ENCODE results near the gene SECTM1.

Gene SECTM1

GRCh38 chr17:82299452-82299851, 34.1 kb downstream of the SECTM1 start:
- DNase-seq (ENCODE audit: low spot score): no peak

DNA sequence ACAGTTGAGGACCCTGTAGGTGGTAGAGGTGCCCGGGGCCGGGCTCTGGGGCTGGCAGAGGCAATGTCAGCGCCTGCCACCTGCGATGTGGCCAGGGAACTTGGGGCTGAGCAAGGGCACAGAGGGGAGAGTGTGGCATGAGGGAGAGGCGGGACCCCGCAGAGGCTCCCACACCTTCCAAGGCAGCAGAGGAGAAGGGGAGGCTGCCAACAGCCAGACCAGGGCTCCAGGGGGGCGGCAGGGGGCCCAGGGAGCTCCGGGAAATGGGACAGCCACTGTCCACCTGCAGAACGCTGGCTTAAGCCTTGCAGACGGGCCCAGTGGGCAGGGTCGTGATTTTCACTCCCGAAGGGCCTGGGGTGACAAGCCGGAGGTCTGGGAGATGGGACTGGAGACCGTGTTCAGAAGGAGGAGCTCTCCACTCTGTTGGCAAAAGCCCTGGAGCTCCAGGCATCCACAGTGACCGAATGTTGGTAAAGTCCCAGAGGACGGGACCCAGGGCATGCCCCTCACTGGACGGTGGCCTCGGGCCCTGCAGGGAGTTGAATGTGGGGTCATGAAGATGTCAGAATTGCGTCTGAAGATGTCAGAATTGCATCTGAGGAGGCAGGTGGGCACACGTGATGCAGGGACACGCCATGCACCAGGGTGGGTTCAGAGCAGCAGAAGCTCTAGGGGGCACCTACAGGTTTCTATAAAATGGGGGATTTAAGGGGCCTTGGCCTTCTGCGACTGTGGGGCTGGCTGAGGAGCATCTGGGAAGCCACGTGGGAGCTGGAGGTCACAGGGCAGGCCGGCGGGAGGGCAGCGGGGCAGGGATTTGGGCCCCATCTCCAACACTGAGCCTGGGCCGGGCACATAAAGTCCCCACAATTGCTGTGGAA, 34.8 kb downstream of the SECTM1 start:
- DNase-seq (ENCODE audit: low spot score): no peak

- peak; percentile 92 for DNase-seq (ENCODE audit: low spot score)
These were observed 35.6 kb downstream of the SECTM1 start for GRCh38 chr17:82297714-82298537.

DNA sequence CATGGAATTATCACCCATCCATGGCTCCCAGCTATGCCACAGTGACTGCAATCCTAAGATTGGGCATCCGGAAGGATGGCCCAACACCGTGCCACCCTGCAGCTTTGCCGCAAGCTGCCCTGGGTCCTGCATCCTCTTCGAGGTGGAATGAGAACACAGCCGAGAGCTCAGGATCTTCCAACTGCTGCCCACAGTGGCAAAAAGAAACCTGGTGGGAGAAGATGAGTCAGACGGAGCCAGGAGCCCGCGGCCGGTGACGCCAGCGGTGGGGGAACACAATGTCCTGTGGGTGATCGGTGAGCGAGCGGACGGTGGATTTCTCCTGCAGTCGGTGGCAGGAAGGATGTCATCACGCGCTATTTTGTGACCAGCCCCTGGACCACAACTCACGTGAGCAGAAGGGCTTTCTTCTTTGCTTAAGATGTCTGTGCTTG, 36.3 kb downstream of the SECTM1 start:
- peak; percentile 72 for DNase-seq (ENCODE audit: low spot score)

- no peak for DNase-seq (ENCODE audit: low spot score)
These were observed 36.9 kb downstream of the SECTM1 start for GRCh38 chr17:82296511-82297279.

- no peak for DNase-seq (ENCODE audit: low spot score)
These were observed 38.1 kb downstream of the SECTM1 start for GRCh38 chr17:82295472-82295814.

- DNase-seq (ENCODE audit: low spot score): no peak
These were observed 39.3 kb downstream of the SECTM1 start for GRCh38 chr17:82294064-82294773.

- peak; percentile 95 for DNase-seq (ENCODE audit: low spot score)
These were observed 41.1 kb downstream of the SECTM1 start for GRCh38 chr17:82292251-82293154.

- no peak for DNase-seq (ENCODE audit: low spot score)
These were observed 41.9 kb downstream of the SECTM1 start for GRCh38 chr17:82291582-82292250.

- DNase-seq (ENCODE audit: low spot score): no peak
These were observed 45.4 kb downstream of the SECTM1 start for GRCh38 chr17:82287868-82288801.

GRCh38 chr17:82287013-82287867, 46.3 kb downstream of the SECTM1 start:
- no peak for DNase-seq (ENCODE audit: low spot score)

- no peak for DNase-seq (ENCODE audit: low spot score)
These were observed 48.4 kb downstream of the SECTM1 start for GRCh38 chr17:82285141-82285540.

DNA sequence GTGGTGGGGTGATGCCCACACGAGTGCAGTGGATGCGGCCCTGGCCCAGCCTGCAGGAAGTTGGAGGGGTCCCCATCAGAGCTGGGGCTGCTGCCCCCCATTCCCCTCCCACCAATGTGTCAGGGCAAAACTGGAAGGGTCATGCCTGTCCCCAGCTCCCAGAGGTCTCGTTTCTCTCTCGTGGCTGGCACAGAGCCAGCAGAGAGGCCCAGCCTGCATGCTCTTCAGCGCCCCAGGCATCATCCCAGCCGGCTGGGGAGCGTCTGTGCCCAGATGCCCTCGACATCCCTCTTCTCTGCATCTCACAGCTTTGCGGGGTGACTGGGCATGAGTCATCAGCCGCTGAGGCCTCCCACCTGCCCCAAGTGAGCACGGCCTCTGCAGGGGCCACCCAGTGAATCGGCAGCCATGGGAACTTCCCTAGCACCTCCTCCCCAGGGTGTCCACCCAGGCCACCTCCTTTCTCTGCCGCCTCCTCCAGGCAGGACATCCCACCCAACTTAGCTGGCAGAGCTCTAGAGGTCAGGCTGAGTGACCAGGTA, 50.3 kb downstream of the SECTM1 start:
- DNase-seq (ENCODE audit: low spot score): peak; percentile 44

DNA sequence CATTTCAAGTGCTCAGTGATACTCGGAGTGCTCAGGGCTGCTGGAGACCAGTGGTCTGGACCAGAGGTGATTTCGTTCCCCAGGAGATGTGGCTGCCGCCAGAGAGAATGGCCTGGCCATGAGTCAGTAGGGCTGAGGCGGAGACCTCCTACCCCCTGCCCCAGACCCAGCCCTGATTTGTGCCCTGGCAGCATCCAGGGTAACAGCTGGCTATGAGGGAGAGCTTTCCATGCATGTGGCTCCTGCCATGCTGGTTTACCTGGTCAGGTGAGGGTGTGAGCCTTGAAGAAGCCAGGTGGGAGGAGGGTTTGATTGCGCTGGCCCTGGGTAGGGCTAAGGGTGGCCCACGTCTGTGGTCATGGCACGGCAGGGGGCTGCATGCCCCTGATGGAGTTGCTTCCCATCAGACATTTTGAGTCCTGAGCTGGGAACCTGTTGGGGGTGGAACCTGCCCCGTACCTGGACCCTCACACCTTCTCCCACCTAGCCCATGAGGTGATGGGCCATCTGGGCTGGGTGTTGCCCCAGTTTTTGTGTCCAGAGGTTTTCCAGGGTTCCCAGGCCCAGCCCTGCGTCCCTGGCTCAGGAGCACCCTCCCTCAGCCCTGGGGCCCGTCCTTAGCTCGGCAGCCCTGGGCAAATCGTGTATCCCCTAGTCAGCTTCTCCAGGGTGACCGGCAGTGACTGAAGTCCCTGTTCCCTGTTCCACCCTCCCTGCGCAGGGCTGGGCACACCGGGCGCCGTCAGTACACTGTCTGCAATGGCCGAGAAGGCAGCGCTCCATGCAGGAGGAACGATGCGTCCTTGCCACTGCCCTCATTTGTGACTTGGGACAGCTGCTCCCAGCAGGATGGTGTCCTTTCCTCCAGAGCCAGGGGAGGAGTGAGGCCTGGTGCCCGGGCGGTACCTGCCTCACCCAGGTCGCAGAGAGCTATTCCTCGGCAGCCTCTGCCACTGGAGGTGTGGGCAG, 51.0 kb downstream of the SECTM1 start:
- no peak for DNase-seq (ENCODE audit: low spot score)

DNA sequence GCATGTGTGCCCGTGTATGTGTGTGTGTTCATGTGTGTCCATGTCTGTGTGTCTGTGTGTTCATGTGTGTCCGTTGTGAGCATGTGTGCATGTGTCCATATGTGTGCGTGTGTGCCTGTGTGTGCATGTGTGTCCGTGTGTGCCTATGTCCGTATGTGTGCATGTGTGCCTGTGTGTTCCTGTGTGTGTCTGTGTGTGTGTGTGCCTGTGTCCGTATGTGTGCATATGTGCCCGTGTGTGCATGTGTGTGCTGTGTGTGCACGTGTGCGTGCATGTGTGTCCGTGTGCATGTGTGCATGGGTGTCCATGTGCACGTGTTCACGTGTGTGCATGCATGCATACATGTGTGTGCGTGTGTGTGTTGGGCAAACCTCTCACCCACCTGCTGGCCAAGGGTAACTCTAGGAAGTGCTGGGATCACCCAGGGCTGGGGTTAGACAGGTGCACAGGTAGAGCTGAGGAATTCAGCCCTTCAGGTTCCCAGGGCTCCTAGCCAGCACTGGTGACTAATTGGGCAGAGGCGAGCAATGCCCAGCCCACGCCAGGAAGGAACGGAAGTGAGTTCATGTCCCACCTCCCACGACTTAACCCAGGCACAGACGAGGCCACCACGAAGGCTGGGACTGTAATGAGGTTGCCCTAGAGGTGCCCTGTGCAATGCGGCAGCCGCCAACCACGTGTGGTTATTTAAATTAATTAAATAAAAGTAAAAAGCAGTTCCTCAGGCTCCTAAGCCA, 51.9 kb downstream of the SECTM1 start:
- DNase-seq (ENCODE audit: low spot score): no peak

- DNase-seq (ENCODE audit: low spot score): no peak
These were observed 52.5 kb downstream of the SECTM1 start for GRCh38 chr17:82281076-82281475.
